NCI-H2107 treated with DMSO at 0.1 percent for 48 hours (cell line): Measurements from ENCODE around the gene KRTAP29-1.

Experiments
- DNase-seq: peaks from one replicate; lab custom pipeline; 2025; ENCODE audit not compliant: unreplicated experiment; lab: John Stamatoyannopoulos, UW

Gene KRTAP29-1

GRCh38 chr17:41328207-41328606 is 25.6 kb upstream of the KRTAP29-1 start:
- no peak for DNase-seq

DNA sequence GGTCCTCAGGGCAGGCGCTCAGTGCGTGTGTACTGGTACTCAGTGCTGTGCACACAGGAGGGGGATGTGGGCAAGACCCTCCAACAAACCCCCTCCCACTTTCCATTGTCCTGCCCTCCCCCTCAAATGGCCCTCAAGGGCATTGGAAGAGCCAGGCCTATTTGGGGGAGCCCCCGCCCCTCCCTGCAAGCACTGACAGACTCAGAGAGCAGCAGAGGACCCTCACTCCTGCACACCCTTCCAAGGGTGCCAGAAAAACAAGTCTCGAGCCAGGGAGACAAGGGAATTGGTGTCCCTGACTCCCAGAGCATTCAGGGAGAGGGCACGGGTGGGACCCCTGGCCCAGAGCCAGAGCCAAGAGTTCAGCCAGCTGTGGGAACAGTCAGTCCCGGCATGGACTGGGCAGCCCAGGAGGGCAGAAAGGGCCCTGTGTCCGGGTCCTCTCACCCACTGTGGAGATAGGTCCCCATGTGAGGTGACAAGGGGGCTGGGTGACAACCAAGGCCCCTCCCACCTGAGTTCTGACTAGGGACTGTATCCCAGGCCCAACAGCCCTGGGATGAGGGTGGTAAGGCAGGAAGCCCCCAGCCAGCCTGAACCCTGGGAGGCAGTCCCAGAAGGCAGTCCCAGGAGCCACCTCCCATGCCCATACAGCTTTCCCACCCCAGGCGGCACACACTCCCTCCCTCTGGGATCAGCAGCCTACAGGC is 24.9 kb upstream of the KRTAP29-1 start:
- no peak for DNase-seq

- DNase-seq, result no peak
These were observed 23.8 kb upstream of the KRTAP29-1 start for GRCh38 chr17:41326173-41327145.

- DNase-seq, result no peak
These were observed 23.0 kb upstream of the KRTAP29-1 start for GRCh38 chr17:41325611-41326010.

DNA sequence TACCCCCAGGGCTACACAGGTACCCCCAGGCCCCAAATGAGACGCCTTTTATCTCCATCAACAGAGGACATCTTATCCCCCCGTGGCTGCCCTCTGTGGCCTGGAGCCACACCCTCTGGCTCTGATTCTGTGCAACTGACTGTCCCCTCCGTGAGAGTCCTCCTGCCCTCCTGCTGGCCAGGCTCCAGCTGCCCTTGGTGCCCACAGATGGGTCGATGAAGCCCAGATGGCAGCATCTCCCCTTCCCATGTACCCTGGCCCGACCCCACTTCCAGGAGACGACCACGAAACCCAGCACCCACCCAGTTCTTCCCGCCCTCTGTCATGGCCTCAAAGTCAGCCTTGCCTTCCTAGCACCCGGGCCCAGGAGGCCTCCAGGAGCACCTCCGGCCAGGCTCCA is 22.5 kb upstream of the KRTAP29-1 start:
- no peak for DNase-seq

DNA sequence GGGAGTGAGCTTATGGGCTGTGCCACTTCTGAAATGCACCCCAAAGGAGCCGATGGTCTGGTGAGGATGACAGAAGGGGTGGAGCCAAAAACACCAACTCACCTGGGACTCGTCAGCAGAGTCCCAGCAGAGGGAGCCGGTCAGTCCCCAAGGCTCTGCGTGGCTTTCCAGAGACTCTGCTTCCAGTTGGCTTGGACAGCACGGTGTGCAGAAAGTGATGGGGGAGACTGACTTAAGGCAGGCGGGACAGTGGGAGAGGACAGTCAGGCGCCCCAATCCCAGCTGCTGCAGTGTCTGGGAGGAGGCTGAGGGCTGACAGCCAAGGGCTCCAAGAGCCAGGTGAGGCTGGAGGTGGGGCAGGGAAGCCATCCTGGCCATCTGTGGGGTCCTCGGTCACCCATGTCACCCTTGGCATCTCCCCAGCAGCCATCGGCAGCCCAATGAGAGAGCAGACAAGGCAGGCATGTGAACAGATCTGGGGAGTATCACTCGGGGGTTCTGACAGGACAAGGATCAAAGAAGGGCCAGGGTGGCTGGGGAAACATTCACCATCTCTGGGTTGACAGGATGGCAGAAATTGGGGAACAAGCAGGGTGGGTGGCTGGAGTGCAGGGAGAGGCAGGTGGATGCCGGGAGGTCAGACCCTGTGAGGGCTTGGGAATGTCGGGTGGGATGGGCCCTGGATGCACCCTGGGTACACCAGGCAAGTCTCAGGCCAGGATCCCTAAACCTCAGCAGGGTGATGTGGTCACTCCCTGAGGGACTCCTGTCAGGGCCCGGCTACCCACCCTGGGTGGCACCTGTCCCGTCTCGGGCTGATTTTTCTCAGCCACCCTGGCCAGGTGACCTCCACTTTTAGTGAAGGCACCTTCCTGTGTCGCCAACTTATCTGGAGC is 21.8 kb upstream of the KRTAP29-1 start:
- no peak for DNase-seq

DNA sequence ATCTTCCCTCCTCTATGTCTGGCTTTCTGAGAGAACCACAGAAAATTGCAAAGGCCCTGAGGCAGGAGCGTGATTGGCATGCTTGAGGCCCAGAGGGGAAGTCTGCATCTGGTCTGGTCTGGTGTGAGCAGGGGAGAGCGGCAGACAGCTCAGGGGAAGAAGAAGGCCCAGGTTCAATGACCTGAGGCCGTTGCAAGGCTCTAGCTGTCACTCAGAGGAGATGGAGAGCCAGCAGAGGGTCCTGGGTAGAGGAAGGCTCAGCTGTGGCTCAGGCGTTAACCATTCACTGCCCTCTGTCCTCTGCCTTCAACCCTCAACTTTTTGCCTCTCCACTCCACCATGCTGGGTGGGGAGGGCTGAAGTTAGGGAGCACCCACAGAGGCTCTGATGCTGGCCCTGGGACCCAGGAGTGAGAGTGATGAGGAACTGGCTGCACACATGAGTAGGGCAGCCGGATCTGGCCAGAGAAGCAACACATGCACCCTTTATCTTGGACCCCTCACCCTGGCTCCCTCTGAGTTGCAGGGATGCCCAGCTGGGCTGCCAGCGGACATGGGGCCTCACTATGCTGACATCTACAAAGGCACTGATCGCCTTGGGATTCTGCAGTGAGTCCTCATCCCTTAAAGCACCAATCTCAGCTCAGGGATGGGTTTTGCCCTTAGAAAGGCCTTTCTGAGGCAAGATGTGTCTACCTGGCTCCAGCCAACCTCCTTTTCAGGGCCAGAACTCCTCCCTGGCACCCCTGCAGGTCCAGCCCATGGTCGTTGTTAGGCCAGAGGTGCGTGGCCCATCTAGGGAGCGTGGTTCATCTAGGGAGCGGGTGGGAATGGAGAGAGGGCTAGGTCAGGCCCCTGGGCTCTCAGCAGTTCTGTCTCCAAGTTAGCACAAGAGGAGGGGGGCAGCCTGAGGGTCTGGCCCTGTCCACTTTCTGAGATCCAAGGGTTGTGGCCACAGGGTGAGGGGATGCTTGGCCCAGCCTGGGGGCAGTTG is 20.5 kb upstream of the KRTAP29-1 start:
- no peak for DNase-seq

- peak; percentile 63 for DNase-seq
These were observed 19.6 kb upstream of the KRTAP29-1 start for GRCh38 chr17:41322094-41322902.

DNA sequence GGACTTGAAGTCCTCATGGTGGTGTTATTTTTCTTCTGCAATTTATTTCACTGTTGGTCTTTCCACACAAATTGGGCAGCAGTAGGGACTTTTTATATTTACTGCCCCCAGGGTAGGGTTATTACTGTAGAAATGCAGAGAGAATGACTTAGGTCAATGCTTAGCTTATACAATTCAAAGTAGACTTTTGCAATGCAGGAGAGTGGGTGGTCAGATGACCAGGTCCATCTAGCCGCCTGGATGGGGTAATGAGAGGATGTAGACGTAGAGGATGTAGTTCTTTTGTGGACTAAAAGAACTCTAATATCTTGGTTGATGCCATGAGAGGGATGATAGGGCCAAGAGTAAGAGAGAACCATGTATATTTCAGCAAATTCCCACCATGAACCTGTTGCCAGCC is 15.6 kb upstream of the KRTAP29-1 start:
- DNase-seq, result no peak

GRCh38 chr17:41315814-41316445 is 13.3 kb upstream of the KRTAP29-1 start:
- no peak for DNase-seq

GRCh38 chr17:41315204-41315794 is 12.6 kb upstream of the KRTAP29-1 start, which contains the start of gene KRTAP17-1:
Gene KRTAP17-1, minus strand, starts transcription at chr17:41315710. Its CDS starts 60 bp downstream, at chr17:41315650.
- no peak for DNase-seq

DNA sequence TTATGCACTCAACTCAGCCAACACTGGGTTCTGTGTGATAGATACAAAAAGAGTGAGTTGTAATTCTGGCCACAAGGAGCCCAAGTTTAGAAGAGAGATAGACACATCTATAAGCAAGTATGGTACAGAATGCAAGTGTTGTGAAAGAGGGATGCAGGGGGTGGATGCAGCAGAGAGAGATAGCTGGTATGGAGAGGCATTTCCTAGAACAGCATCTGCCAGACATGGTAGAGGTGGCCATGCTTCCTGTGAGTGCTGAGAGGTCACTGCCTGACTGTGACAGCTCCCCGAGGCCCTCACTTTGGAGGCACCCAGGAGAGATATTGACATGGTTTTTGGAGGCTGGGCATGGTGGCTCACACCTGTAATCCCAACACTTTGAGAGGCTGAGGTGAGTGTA is 8.5 kb upstream of the KRTAP29-1 start:
- no peak for DNase-seq

DNA sequence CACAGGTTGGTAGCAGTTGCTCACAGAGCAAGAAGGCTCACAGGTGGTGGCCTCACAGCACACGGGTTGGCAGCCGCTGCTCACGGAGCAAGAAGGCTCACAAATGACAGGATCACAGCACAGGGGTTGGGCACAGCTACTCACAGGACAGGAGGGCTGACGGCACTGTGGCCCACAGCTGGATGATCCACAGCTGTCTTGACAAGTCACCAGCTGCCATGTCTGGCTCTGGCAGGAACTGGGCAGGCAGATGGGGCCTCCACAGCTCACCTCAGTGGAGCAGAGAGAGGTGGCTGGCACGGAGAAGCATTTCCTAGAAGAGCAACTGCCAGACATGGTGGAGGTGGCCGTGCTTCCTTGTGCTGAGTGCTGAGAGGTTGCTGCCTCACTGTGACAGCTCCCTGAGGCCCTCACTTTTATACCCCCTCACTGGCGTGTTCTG is 6.3 kb upstream of the KRTAP29-1 start, which contains the start of gene KRTAP16-1:
KRTAP16-1 (minus strand) TSS at position 392 of the 442 bp plus-strand sequence; CDS start at position 336, 56 bp downstream.
- DNase-seq, result no peak

- no peak for DNase-seq
These were observed 5.7 kb upstream of the KRTAP29-1 start for GRCh38 chr17:41308251-41308917.

GRCh38 chr17:41307647-41308046 is 5.0 kb upstream of the KRTAP29-1 start:
- no peak for DNase-seq

DNA sequence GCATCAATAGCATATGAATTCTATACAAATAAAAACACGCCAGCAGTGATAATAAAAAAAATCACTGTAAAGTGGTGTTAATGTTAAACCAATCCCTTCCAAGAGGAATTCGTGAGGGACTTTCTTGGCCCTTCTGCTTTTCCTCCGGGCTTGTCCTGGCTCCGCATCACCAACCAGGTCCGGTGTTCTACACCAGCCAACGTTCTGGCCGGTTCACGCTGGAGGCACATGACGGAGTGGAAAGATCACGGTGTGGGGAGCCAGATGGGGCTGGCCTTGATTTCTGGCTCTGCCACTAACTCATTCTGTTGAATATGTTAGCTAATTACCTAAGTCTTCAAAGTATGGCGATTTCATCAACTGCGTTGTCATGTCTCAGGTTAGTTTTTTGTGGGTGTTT is 1.4 kb upstream of the KRTAP29-1 start:
- no peak for DNase-seq

GRCh38 chr17:41302981-41303380 is 330 bp upstream of the KRTAP29-1 start:
- no peak for DNase-seq
